Measurements from ENCODE around the gene MORN1.

MORN1 gene

DNA sequence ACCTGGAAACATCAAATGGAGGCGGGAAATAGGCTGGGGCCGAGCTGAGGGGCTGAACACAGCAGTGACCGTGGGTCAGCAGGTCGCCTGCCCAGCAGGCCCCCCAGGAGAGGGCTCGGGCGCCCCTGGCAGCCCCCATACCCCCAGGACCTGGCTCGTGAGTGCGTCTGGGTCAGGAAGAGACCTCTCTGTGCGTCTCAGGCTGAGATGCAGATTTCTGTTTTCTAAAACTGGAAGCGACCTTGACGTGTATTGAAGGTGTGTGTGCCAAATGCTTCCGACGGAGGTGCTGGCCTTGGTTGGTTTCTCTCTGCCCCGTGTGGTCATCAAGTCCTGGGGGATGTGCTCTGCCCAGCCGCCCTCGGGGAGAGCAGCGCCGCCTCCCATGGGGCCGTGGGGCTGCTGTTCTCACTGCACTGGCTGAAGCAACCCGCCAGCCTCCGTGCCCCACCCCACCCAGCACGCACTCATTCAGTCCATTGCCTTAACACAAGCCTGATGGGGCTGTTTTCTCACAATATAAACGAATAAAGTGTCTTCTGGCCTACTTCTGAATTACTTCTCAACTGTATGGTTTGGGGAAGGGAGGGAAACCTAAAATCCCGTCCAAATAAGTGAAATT lies 13.6 kb upstream of the MORN1 start:
- no peak for DNase-seq (ENCODE audit: low spot score)

DNA sequence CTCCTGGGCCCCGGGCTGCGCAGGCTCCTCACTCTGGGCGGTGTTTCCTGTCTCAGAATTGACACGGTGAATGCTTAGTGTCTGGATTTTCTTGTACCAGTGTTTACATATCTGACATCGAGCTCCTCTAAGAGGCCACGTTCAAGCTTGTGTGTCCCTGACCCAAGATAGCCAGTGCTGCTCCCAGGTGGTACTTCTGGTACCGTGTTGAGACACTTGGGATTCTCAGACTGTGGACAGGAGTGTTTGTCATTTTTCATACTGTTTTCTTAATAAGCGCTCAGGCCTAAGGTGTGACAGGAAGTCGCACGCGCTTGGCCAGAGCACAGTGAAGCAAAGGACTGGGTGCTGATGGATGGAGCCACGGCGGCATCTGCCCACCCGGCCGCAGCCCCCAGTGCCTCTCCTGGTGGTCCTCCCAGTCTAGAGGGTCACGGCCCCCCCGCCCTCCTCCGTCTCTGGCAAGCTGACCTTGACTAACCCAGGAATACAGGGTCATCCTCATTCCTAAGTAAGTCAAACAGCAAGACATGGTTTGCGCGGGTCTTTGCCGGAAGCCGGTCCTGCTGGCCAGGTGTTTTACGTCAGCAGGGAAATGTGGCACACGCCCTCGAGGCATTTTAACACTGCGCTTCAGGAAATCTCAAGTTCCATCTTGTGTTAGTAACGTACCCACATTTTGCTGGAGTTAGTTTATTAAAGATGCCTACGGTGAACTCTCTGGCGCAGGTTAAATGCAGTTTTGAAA lies 13.0 kb upstream of the MORN1 start:
- no peak for DNase-seq (ENCODE audit: low spot score)

DNA sequence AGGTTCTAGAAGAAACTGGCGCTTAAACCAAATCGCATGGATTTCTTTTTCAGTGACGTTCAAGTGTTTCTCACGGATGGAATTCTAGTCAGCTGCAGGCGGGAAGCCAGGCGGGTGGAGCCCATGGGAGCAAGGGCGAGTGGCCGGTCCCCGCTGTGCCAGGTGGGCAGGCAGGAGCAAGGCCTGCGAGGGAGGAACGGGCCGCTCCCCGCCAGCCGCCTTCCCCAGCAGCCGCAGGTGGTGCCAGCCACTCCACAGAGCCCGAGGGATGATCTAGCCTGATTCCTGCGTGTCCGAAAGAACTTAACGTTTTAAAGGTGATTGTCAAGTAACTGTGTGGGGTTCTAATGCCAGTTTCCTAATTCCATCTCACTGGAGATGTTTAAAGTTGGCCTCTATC lies 11.9 kb upstream of the MORN1 start:
- DNase-seq (ENCODE audit: low spot score), result no peak

GRCh38 chr1:2402420-2402819 lies 11.1 kb upstream of the MORN1 start:
- no peak for DNase-seq (ENCODE audit: low spot score)

DNA sequence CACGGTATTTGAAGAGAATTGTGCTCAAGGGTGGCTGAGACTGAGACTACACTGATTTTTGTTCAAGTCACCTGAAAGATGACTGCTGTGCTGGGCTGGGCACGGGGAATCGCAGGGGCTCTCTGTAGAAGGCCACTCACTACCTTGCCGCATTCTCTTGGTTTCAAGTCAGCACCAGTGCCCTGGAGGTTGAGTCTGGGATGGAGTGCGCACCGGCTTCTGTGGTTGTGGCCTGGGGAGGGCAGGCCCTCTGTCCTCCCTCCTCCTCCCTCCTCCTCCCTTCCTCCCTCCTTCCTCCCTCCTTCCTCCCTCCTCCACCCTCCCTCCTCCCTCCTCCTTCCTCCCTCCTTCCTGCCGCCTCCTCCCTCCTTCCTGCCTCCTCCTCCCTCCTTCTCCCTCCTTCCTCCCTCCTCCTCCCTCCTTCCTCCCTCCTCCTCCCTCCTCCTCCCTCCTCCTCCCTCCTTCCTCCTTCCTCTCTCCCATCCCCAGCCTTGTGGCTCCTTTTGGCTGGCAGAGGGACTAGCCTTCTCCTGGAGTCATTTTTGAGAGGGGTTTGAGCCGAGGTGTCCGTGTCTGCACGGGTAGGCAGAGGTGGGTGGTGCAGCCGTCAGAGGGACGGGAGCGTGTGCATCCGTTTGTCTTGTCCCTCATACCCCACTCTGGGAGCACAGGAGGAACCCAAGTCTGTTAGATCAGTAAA lies 9.7 kb upstream of the MORN1 start:
- no peak for DNase-seq (ENCODE audit: low spot score)

- DNase-seq (ENCODE audit: low spot score), result no peak
Observed at GRCh38 chr1:2400576-2400909, 9.2 kb upstream of the MORN1 start.

DNA sequence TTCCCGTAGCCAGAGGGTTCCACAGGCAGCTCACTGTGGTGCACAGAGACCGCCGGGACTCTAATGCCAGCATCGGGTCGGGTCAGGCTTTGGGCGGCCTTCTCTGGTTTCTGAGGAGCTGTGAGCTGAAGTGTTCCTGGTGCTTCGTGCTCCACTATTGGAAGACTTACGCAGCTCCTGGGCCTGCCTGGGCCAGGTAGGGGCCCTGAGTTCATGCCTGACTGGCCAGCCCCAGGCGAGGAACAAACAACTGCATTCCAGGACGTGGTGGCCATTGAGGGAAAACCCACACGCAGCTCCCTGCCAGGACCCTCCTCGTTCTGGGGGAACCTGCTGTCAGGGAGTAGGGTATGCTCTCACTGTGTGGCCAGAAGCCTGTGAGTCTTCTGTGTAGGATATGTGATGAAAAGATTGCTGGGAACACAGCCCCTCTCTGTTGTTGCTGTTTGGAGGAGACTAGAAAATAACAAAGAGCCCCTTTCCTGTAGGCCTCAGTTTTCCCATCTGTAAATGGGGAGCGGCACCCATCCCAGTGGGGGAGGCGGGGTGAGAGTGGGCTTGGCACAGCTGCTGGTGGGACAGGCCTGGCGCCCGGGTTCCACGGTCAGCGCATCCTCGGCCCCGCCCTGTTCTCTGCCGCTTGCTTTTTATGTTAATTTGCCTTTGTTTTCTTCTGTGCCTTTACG lies 8.7 kb upstream of the MORN1 start:
- DNase-seq (ENCODE audit: low spot score), result no peak

GRCh38 chr1:2398871-2399270 lies 7.5 kb upstream of the MORN1 start:
- no peak for DNase-seq (ENCODE audit: low spot score)

DNA sequence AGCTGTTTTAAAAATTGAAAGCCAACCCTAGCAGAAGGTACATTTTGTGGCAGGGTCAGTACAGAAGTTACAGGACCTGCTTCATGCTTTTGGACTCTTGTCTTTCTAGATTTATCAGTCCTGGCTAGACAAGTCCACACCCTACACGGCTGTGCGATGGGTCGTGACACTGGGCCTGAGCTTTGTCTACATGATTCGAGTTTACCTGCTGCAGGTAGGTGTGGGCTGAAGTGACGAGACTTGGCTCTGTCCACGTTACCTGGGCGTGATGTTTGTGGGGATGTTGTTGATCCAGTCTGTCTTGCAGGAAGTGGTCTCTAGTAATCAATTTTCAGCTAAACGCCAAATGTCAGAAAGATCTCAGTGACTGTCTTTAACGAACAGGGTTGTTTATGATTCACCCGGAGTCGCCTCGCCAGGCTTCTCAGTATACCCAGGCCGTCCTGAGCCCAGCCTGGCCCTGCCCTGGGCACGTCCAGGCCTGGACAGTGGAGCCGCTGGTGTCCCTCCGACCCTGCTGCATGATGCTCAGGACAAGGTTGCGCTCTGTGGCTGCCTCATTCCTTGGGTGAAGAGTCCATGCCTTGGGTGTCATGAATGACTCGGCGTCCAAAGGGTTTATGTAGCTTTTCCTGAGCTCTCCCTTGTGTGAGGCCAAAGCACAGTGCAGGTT lies 5.8 kb upstream of the MORN1 start:
- no peak for DNase-seq (ENCODE audit: low spot score)

- DNase-seq (ENCODE audit: low spot score), result no peak
Observed at GRCh38 chr1:2396476-2396875, 5.1 kb upstream of the MORN1 start.

DNA sequence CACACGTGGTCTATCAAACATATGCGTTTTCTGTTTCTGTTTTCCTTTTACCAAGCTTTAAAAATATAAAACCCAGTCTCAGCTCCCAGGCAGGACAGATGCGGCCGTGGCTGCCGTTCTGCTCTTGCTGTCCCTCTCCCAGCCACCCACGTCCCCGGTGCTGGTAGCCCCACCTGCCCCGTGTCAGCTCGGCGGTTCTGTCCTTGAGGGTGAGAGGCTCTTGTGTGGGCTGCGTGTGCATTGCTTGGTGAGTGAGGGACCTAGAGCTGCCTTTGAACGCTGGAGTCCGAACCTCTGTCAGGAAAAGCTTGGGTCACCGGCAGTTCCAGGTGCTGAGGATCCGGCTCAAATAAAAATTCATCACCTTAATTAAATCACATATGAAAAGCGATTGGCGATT lies 4.7 kb upstream of the MORN1 start:
- no peak for DNase-seq (ENCODE audit: low spot score)

- DNase-seq (ENCODE audit: low spot score), result no peak
Observed at GRCh38 chr1:2395245-2395644, 3.9 kb upstream of the MORN1 start.

- DNase-seq (ENCODE audit: low spot score), result no peak
Observed at GRCh38 chr1:2394761-2395160, 3.4 kb upstream of the MORN1 start.

DNA sequence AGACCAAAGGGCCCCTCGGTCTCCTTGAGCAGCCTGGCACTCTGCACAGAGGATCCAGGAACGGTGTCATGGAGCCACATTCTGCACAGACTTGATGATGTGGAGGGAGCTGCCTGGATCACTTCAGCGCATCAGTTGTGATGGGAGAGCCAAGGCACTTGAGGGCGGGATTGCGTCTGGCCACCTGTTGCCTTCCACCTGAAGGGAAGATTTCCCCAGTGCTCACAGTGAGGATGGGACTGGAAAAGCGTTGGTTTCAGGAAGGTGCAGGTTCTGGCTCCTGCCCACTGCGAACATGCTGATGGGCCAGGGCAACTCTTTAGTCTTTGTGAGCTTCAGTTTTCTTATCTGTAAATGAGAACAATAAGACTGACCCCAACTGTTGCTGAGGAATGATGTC lies 2.9 kb upstream of the MORN1 start:
- no peak for DNase-seq (ENCODE audit: low spot score)

DNA sequence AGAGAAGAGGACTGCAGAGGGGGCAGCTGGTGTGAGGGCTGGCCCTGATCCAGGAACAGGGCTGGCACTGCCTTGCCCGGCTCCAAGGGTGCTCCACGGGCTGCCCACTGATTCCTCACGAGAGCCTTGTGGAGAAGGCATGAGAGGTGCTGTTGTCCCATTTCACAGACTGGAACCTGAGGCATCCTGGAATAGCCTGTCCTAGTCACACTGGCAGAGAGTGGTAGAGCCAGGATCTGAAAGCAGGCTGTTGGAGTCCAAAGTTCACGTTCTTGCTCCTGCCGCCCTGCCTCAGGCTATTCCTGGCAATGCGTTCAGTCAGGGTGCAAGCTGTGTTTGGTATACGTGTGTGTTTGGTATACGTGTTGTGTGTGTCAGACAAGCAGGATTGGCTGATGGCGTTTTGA lies 2.1 kb upstream of the MORN1 start:
- no peak for DNase-seq (ENCODE audit: low spot score)

DNA sequence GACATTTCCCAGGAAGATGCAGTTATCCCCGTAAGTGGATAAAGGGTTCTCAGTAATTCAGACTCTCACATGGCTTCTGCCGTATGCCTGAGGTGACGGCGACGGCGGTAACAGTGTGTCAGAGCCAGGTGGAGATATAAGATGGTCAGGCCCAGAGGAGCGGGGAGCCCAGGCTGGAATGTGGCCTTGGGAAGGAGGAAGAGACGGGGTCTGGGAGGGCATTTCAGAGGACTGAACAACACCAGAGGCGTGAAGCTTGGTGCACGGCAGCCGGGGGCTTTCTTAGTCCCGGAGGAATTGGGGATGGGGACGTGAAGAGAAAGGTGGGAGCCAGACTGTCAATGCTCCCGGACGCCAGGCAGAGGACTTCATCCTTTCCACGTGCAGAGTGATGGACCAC lies 1.3 kb upstream of the MORN1 start:
- no peak for DNase-seq (ENCODE audit: low spot score)

GRCh38 chr1:2391931-2392509 lies 666 bp upstream of the MORN1 start:
- no peak for DNase-seq (ENCODE audit: low spot score)

GRCh38 chr1:2389644-2390043 lies 1.7 kb downstream of the MORN1 start:
- DNase-seq (ENCODE audit: low spot score), result no peak

- DNase-seq (ENCODE audit: low spot score), result no peak
Observed at GRCh38 chr1:2388004-2388913, 3.1 kb downstream of the MORN1 start.

- DNase-seq (ENCODE audit: low spot score), result no peak
Observed at GRCh38 chr1:2386636-2387611, 4.4 kb downstream of the MORN1 start.
